Neural progenitor cell (in vitro differentiated cells): ENCODE measurements around the gene ERBB4. TPM values are rescaled to one million over a fixed set of nuclear protein-coding genes. Genes with fewer than 3 reads are reported as not detected.
"Not testable (repeated sequence)": the region's sequence is repeated elsewhere in the genome, so short reads cannot be mapped to it uniquely, and the experiment has no call there.

Experiments used
- DNase-seq: peaks from one replicate; pipeline ENCODE4 v3.0.0-alpha.2; 2016; ENCODE audit warnings: low spot score
- H2AFZ ChIP-seq: fragments of 200-600 bp; sonication (generic); replicated peaks from 2 replicates; pipeline ENCODE4 v1.6.1; 2016; ENCODE audit warnings: antibody characterized with exemption
- H3F3A ChIP-seq: fragments of 200-600 bp; sonication (generic); 2 replicates; pipeline ENCODE4 v1.6.1; 2016; ENCODE audit warnings: antibody characterized with exemption, low read depth
- H3K27ac ChIP-seq: fragments of 200-600 bp; sonication (generic); 2 replicates; pipeline ENCODE4 v1.5.1; 2016; ENCODE audit warnings: mild to moderate bottlenecking
- H3K27me3 ChIP-seq: fragments of 200-600 bp; sonication (generic); 2 replicates; pipeline ENCODE4 v1.6.1; 2016; ENCODE audit warnings: mild to moderate bottlenecking, moderate library complexity
- H3K36me3 ChIP-seq: fragments of 200-600 bp; sonication (generic); 2 replicates; pipeline ENCODE4 v1.5.1; 2016
- H3K4me1 ChIP-seq: fragments of 200-600 bp; sonication (generic); 2 replicates; pipeline ENCODE4 v1.6.1; 2016; ENCODE audit warnings: mixed run types
- H3K4me2 ChIP-seq: fragments of 200-600 bp; sonication (generic); 2 replicates; pipeline ENCODE4 v1.6.1; 2016
- H3K4me3 ChIP-seq: fragments of 200-600 bp; sonication (generic); 2 replicates; pipeline ENCODE4 v1.5.1; 2016
- H3K79me2 ChIP-seq: fragments of 200-600 bp; sonication (generic); 2 replicates; pipeline ENCODE4 v1.6.1; 2016; ENCODE audit warnings: low read depth
- H3K9ac ChIP-seq: fragments of 200-600 bp; sonication (generic); 2 replicates; pipeline ENCODE4 v1.6.1; 2016
- H3K9me3 ChIP-seq: fragments of 200-600 bp; sonication (generic); 2 replicates; pipeline ENCODE4 v1.5.1; 2016; ENCODE audit warnings: low read depth
- H4K20me1 ChIP-seq: fragments of 200-600 bp; sonication (generic); 2 replicates; pipeline ENCODE4 v1.6.1; 2016; ENCODE audit warnings: low read depth
- H3K27ac Mint-ChIP-seq: 3 replicates; pipeline ENCODE4 v1.8.0; 2021; ENCODE audit warnings: mixed read lengths
- H3K27me3 Mint-ChIP-seq: 2 replicates; pipeline ENCODE4 v1.8.0; 2022; ENCODE audit warnings: low read depth, mild to moderate bottlenecking, inconsistent platforms, moderate library complexity, mixed read lengths; ENCODE audit not compliant: insufficient read depth
- H3K36me3 Mint-ChIP-seq: 3 replicates; pipeline ENCODE4 v1.8.0; 2021; ENCODE audit warnings: mixed read lengths
- H3K4me1 Mint-ChIP-seq: 3 replicates; pipeline ENCODE4 v1.8.0; 2021; ENCODE audit warnings: mixed read lengths
- H3K4me3 Mint-ChIP-seq: 3 replicates; pipeline ENCODE4 v1.8.0; 2021; ENCODE audit warnings: mild to moderate bottlenecking, moderate library complexity, mixed read lengths
- H3K9me3 Mint-ChIP-seq: 3 replicates; pipeline ENCODE4 v1.8.0; 2020; ENCODE audit warnings: mixed read lengths
- CTCF ChIP-seq: fragments of 200-600 bp; sonication (generic); IDR thresholded peaks from 2 replicates; pipeline ENCODE4 v1.5.1; 2017; ENCODE audit warnings: antibody characterized with exemption, mild to moderate bottlenecking
- EZH2 ChIP-seq: fragments of 200-600 bp; sonication (generic); IDR thresholded peaks from 2 replicates; pipeline ENCODE4 v1.6.1; 2017; ENCODE audit warnings: antibody characterized with exemption, mild to moderate bottlenecking, moderate library complexity
- EZH2phosphoT487 ChIP-seq: fragments of 200-600 bp; sonication (generic); IDR thresholded peaks from 2 replicates; pipeline ENCODE4 v1.6.1; 2017; ENCODE audit warnings: antibody characterized with exemption
- total RNA-seq: library from RNA; depleted of rRNA; stranded (reverse); fragments of >200 nt; gene quantifications from 2 replicates; pipeline ENCODE4 v1.2.3, GENCODE V29; 2015; ENCODE audit warnings: low replicate concordance

The ERBB4 gene
- total RNA-seq, 1 donor from 2014 or later: 1.5 TPM

- peaks cover 4% of the 10 kb centered on the region for H3K36me3 Mint-ChIP-seq
These were observed 993.0 kb downstream of the ERBB4 start for GRCh38 chr2:211545582-211545981.

GRCh38 chr2:211534632-211535031, 1004.0 kb downstream of the ERBB4 start:
- Histone ChIP-seq H3K27me3 (no peaks in the 10 kb centered on the region), H3K27ac (no peak overlapping the region), H3K79me2 (no peaks in the 10 kb centered on the region), H3K9ac (no peak overlapping the region), H3K4me2 (no peak overlapping the region), H3F3A (no peaks in the 10 kb centered on the region), H2AFZ (no peak overlapping the region), H3K4me1 (no peaks in the 10 kb centered on the region), H4K20me1 (no peaks in the 10 kb centered on the region), H3K9me3 (no peaks in the 10 kb centered on the region), H3K36me3 (no peaks in the 10 kb centered on the region), H3K4me3 (no peak overlapping the region)
- peak; percentile 5 for DNase-seq
- peaks cover 4% of the 10 kb centered on the region for H3K27me3 Mint-ChIP-seq
- peaks cover 14% of the 10 kb centered on the region for H3K4me1 Mint-ChIP-seq
- TF ChIP-seq CTCF (no peak), EZH2phosphoT487 (no peak), EZH2 (no peak)
- H3K4me3 Mint-ChIP-seq: no peak overlapping the region
- no peak overlapping the region for H3K27ac Mint-ChIP-seq
- peaks cover 17% of the 10 kb centered on the region for H3K9me3 Mint-ChIP-seq
- peaks cover 17% of the 10 kb centered on the region for H3K36me3 Mint-ChIP-seq

More at GRCh38 chr2:211545582-211545981, 993.0 kb downstream of the ERBB4 start:
- Mint-ChIP-seq H3K27me3 (peaks cover 2% of the 10 kb centered on the region), H3K4me1 (peaks cover 24% of the 10 kb centered on the region), H3K9me3 (peaks cover 3% of the 10 kb centered on the region), H3K4me3 (no peak overlapping the region), H3K27ac (no peak overlapping the region)
- peaks cover 9% of the 10 kb centered on the region for H3K4me1 ChIP-seq
- H3K9me3 ChIP-seq: no peaks in the 10 kb centered on the region
- H3K79me2 ChIP-seq: no peaks in the 10 kb centered on the region
- DNase-seq: no peak
- no peak overlapping the region for H2AFZ ChIP-seq
- no peaks in the 10 kb centered on the region for H3K36me3 ChIP-seq
- no peaks in the 10 kb centered on the region for H3K27me3 ChIP-seq
- H3K4me3 ChIP-seq: no peak overlapping the region
- no peak overlapping the region for H3K27ac ChIP-seq
- TF ChIP-seq CTCF (no peak), EZH2 (no peak), EZH2phosphoT487 (no peak)
- no peak overlapping the region for H3K9ac ChIP-seq
- no peaks in the 10 kb centered on the region for H3F3A ChIP-seq
- no peak overlapping the region for H3K4me2 ChIP-seq
- no peaks in the 10 kb centered on the region for H4K20me1 ChIP-seq

GRCh38 chr2:211524248-211524647, 1014.4 kb downstream of the ERBB4 start:
- peaks cover 32% of the 10 kb centered on the region for H3K36me3 Mint-ChIP-seq
- H3K79me2 ChIP-seq, H3K9me3 ChIP-seq, H3K4me2 ChIP-seq, H3K9ac ChIP-seq, H3K36me3 ChIP-seq, H4K20me1 ChIP-seq, H3K27ac ChIP-seq, H3K27me3 ChIP-seq, H3K4me3 Mint-ChIP-seq, H3F3A ChIP-seq, H3K4me1 ChIP-seq, H3K27ac Mint-ChIP-seq, H3K4me3 ChIP-seq, H2AFZ ChIP-seq, H3K4me1 Mint-ChIP-seq, H3K27me3 Mint-ChIP-seq, DNase-seq: not testable (repeated sequence)
- peaks cover 35% of the 10 kb centered on the region for H3K9me3 Mint-ChIP-seq

GRCh38 chr2:211516537-211516936, 1022.1 kb downstream of the ERBB4 start:
- no peak overlapping the region for H2AFZ ChIP-seq
- no peaks in the 10 kb centered on the region for H3K27me3 Mint-ChIP-seq
- no peaks in the 10 kb centered on the region for H4K20me1 ChIP-seq
- H3K27me3 ChIP-seq: no peaks in the 10 kb centered on the region
- no peak overlapping the region for H3K4me2 ChIP-seq
- H3F3A ChIP-seq: no peaks in the 10 kb centered on the region
- TF ChIP-seq CTCF: no peak
- TF ChIP-seq EZH2: no peak
- no peak for TF ChIP-seq EZH2phosphoT487
- H3K9me3 ChIP-seq: no peaks in the 10 kb centered on the region
- H3K27ac ChIP-seq: no peak overlapping the region
- peaks cover 11% of the 10 kb centered on the region for H3K4me1 ChIP-seq
- H3K4me1 Mint-ChIP-seq: peaks cover 40% of the 10 kb centered on the region
- no peaks in the 10 kb centered on the region for H3K79me2 ChIP-seq
- no peak for DNase-seq
- H3K36me3 Mint-ChIP-seq: peaks cover 23% of the 10 kb centered on the region
- H3K4me3 ChIP-seq: no peak overlapping the region
- no peak overlapping the region for H3K9ac ChIP-seq
- no peak overlapping the region for H3K27ac Mint-ChIP-seq
- no peaks in the 10 kb centered on the region for H3K36me3 ChIP-seq
- no peak overlapping the region for H3K4me3 Mint-ChIP-seq
- H3K9me3 Mint-ChIP-seq: peaks cover 4% of the 10 kb centered on the region
